Activated CD8-positive, alpha-beta T cell treated with anti-CD3 and anti-CD28 coated beads for 36 hours (primary cell): Measurements from ENCODE around the gene FAM118A. TPM values are rescaled to one million over a fixed set of nuclear protein-coding genes. Genes with fewer than 3 reads are reported as not detected.

Source experiments
- ATAC-seq: fragments of 200-7000 bp; cut with Tn5 transposase; one replicate; pipeline ENCODE4 v1.10.0; 2021; ENCODE audit warnings: mild to moderate bottlenecking, moderate library complexity
- CTCF ChIA-PET: fragments of 350-600 bp; sonication (Branson Sonifier 250); formaldehyde crosslinking; loops from one replicate; lab custom pipeline; 2021; ENCODE audit warnings: antibody characterized with exemption; lab: Charles Lee
- POLR2A ChIA-PET: fragments of 350-600 bp; sonication (Branson Sonifier 250); formaldehyde crosslinking; loops from one replicate; lab custom pipeline; 2021; ENCODE audit warnings: antibody characterized with exemption; lab: Charles Lee
- DNase-seq: peaks from one replicate; pipeline ENCODE4 v3.0.0-alpha.2; 2020
- H3K27ac Mint-ChIP-seq: one replicate; pipeline ENCODE4 v1.8.0; 2021; ENCODE audit warnings: mild to moderate bottlenecking, mixed read lengths
- H3K27me3 Mint-ChIP-seq: one replicate; pipeline ENCODE4 v1.8.0; 2021; ENCODE audit warnings: mixed read lengths
- H3K36me3 Mint-ChIP-seq: one replicate; pipeline ENCODE4 v1.8.0; 2021; ENCODE audit warnings: low read depth, mixed read lengths
- H3K4me1 Mint-ChIP-seq: one replicate; pipeline ENCODE4 v1.8.0; 2021; ENCODE audit warnings: low read depth, mixed read lengths
- H3K4me3 Mint-ChIP-seq: one replicate; pipeline ENCODE4 v1.8.0; 2021; ENCODE audit warnings: mild to moderate bottlenecking, moderate library complexity, mixed read lengths
- H3K9me3 Mint-ChIP-seq: one replicate; pipeline ENCODE4 v1.8.0; 2021; ENCODE audit warnings: mixed read lengths
- CTCF ChIP-seq: fragments of 200-600 bp; IDR thresholded peaks from one replicate; pipeline ENCODE4 v1.8.0; 2022; ENCODE audit warnings: antibody characterized with exemption, mild to moderate bottlenecking
- intact Hi-C: fragments of 100-400 bp; cut with micrococcal nuclease; formaldehyde crosslinking; loops from one replicate; pipeline ENCODE4 v1.10.0; 2022
- total RNA-seq, 2 experiments: library from RNA; stranded (reverse); gene quantifications; one replicate each; pipeline ENCODE4 v1.2.3, GENCODE V29; 2021

Gene FAM118A
- total RNA-seq, 2 experiments from 2014 or later = 30.6 to 32.4 TPM

- peak overlapping the region; percentile 85 for H3K4me3 Mint-ChIP-seq
- intact Hi-C loops = no loop called here
- ChIA-PET POLR2A (interaction anchor here (0.7 to 2.7 kb wide), 6 partner anchors 9 to 103 kb away, joined by 3 to 12 read pairs (median 5); partner anchors contain the start of genes RIBC2 and SMC1B), CTCF (no interaction called here)
- peaks cover 12% of the 10 kb centered on the region for H3K36me3 Mint-ChIP-seq
- H3K4me1 Mint-ChIP-seq = peaks cover 50% of the 10 kb centered on the region
- H3K27ac Mint-ChIP-seq = peak overlapping the region; percentile 83
- H3K9me3 Mint-ChIP-seq = no peaks in the 10 kb centered on the region
- ATAC-seq (no peak), DNase-seq (peak; percentile 42)
- no peaks in the 10 kb centered on the region for H3K27me3 Mint-ChIP-seq
- no peak for TF ChIP-seq CTCF
Measured at GRCh38 chr22:45310331-45310976, 720 bp downstream of the FAM118A start.

- H3K4me1 Mint-ChIP-seq = peaks cover 54% of the 10 kb centered on the region
- peaks cover 12% of the 10 kb centered on the region for H3K36me3 Mint-ChIP-seq
- intact Hi-C loops = no loop called here
- no peak for ATAC-seq
- no peaks in the 10 kb centered on the region for H3K27me3 Mint-ChIP-seq
- H3K27ac Mint-ChIP-seq = peak overlapping the region; percentile 83
- no peak for DNase-seq
- no peak for TF ChIP-seq CTCF
- POLR2A ChIA-PET = interaction anchor here (0.7 to 2.1 kb wide), 6 partner anchors 8 to 101 kb away, joined by 3 to 7 read pairs (median 5); no protein-coding TSS in a partner anchor
- CTCF ChIA-PET = no interaction called here
- H3K4me3 Mint-ChIP-seq = peak overlapping the region; percentile 85
- H3K9me3 Mint-ChIP-seq = no peaks in the 10 kb centered on the region
Measured at GRCh38 chr22:45310977-45311531, 1.3 kb downstream of the FAM118A start.

GRCh38 chr22:45312415-45312814 is 2.7 kb downstream of the FAM118A start:
- Mint-ChIP-seq H3K27me3 (no peaks in the 10 kb centered on the region), H3K27ac (no peak overlapping the region), H3K36me3 (peaks cover 12% of the 10 kb centered on the region), H3K9me3 (no peaks in the 10 kb centered on the region), H3K4me1 (peaks cover 63% of the 10 kb centered on the region), H3K4me3 (no peak overlapping the region)
- ChIA-PET CTCF (interaction anchor here (0.6 to 1.4 kb wide), 2 partner anchors 43 to 118 kb away, joined by 3 read pairs; no protein-coding TSS in a partner anchor), POLR2A (interaction anchor here (1.2 to 1.4 kb wide), 2 partner anchors 11 to 100 kb away, joined by 3 read pairs; no protein-coding TSS in a partner anchor)
- TF ChIP-seq CTCF = no peak
- intact Hi-C loops = no loop called here
- ATAC-seq (no peak), DNase-seq (no peak)

GRCh38 chr22:45312856-45313255 is 3.1 kb downstream of the FAM118A start:
- H3K4me3 Mint-ChIP-seq = no peak overlapping the region

More at GRCh38 chr22:45312856-45313255, 3.1 kb downstream of the FAM118A start:
- ChIA-PET POLR2A (no interaction called here), CTCF (interaction anchor here (0.6 to 1.4 kb wide), 2 partner anchors 43 to 117 kb away, joined by 3 read pairs; no protein-coding TSS in a partner anchor)
- Mint-ChIP-seq H3K36me3 (peaks cover 12% of the 10 kb centered on the region), H3K27ac (no peak overlapping the region), H3K27me3 (no peaks in the 10 kb centered on the region), H3K4me1 (peaks cover 67% of the 10 kb centered on the region), H3K9me3 (no peaks in the 10 kb centered on the region)
- TF ChIP-seq CTCF = no peak
- ATAC-seq (no peak), DNase-seq (no peak)
- intact Hi-C loops = no loop called here
